GM12864 (cell line): ENCODE data around the gene CLMN.

Experiments
- DNase-seq: peaks from one replicate; pipeline ENCODE4 v3.0.0-alpha.2; 2011; ENCODE audit warnings: low read depth
- H3K4me3 ChIP-seq: 2 replicates; pipeline ENCODE4 v1.5.1; 2011; ENCODE audit warnings: mild to moderate bottlenecking, low read depth, low read length, control low read depth
- TF ChIP-seq, protein P1 (sequence below): IDR thresholded peaks from 2 replicates; pipeline ENCODE4 v1.5.1; 2011; ENCODE audit warnings: low read depth, mild to moderate bottlenecking, moderate library complexity, low read length, control low read depth, inconsistent platforms; ENCODE audit errors: missing control alignments

Gene CLMN

DNA sequence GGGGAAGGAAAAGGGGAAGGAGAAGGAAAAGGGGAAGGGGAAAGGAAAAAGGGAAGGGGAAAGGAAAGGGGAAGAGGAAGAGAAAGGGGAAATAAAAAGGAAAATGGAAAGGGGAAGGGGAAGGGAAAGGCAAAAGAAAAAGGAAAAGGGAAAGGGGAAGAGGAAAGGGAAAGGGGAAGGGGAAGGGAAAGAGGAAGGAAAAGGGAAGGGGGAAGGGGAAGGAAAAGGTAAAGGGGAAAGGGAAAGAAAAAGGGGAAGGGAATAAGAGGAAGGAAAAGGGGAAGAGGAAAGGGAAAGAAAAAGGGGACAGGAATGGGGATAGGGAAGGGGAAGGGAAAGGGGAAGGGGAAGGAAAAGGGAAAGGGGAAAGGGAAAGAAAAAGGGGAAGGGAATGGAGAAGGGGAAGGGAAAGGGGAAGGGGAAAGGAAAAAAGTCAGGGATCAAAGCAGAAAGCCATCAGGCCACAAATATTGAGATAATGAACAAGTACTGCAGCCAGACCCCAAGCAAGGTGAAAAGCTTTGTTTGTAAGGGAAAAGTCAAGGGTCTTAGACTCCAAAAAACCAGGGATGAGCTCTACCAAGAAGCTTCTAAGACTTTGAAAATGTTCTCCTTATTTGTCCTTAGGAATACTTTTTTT lies 182.4 kb downstream of the CLMN start:
- DNase-seq: no peak
- TF ChIP-seq, protein P1, sequence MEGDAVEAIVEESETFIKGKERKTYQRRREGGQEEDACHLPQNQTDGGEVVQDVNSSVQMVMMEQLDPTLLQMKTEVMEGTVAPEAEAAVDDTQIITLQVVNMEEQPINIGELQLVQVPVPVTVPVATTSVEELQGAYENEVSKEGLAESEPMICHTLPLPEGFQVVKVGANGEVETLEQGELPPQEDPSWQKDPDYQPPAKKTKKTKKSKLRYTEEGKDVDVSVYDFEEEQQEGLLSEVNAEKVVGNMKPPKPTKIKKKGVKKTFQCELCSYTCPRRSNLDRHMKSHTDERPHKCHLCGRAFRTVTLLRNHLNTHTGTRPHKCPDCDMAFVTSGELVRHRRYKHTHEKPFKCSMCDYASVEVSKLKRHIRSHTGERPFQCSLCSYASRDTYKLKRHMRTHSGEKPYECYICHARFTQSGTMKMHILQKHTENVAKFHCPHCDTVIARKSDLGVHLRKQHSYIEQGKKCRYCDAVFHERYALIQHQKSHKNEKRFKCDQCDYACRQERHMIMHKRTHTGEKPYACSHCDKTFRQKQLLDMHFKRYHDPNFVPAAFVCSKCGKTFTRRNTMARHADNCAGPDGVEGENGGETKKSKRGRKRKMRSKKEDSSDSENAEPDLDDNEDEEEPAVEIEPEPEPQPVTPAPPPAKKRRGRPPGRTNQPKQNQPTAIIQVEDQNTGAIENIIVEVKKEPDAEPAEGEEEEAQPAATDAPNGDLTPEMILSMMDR: no peak
- no peak overlapping the region for H3K4me3 ChIP-seq

DNA sequence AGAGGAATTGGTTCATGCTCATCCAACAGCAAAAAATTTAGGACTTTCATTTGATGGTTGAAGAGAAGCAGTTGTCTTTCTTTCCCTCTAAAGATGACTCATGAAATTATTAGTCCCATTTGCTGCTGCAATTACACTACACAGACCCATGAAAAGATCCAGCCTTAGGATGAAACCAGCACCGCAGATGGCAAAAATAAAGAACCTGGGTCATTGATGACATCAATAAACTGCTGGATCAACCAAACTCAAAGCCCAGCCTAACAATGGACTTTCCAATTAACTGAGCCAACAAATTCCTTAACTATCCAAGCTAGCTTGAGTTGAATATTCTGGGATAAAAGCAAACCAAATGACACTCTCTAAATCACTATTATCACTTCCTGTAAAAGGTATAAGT lies 183.1 kb downstream of the CLMN start:
- no peak overlapping the region for H3K4me3 ChIP-seq
- no peak for DNase-seq
- TF ChIP-seq, protein P1: no peak

DNA sequence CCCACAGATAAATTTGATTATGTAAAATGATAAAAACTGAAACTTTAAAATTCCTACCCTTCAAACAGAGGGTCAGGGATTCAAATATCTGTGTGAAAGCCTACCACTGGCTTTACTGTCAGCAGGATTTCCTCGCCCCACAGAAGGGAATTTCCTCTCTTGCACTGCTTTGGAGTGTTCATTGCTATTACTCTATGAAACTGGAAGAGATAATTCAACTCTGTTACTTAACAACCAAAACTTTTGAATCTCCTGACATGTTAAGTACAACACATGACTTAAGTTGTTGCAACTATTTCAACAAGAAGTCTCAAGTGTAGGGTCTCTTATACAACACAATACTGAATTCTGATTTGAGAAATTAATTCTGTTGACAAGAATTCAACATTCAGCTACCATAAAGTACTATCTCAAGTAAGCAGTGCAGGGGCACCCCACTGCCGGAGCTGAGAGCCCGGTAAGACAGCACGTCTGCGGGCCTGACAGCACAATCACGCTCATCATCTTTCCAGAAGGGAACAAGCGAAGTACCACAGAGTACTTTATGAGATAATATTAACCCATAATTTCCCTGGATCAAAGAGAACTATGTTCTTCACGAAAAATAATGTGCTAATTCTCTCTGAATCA lies 185.3 kb downstream of the CLMN start:
- DNase-seq: no peak
- H3K4me3 ChIP-seq: no peak overlapping the region
- TF ChIP-seq, protein P1: no peak

DNA sequence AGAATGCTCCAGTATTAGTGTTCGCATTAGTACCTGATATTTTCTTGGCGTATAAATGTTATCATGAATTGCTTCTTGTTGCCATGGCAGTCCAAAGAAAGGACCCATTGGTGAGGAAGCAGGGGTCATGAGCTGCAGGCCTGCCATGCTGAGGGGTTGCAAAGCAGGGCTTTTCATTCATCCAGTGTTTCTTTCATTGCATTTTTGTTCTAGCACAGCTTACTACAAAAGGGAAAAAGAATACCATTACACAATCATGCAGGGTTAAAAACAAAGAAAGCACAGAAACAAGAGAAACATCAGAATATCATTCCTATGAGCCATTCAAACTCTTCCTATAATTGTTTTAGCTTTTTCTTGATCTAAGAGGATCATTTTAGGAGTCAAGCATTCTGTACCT lies 186.4 kb downstream of the CLMN start:
- TF ChIP-seq, protein P1: no peak
- no peak overlapping the region for H3K4me3 ChIP-seq
- DNase-seq: no peak

DNA sequence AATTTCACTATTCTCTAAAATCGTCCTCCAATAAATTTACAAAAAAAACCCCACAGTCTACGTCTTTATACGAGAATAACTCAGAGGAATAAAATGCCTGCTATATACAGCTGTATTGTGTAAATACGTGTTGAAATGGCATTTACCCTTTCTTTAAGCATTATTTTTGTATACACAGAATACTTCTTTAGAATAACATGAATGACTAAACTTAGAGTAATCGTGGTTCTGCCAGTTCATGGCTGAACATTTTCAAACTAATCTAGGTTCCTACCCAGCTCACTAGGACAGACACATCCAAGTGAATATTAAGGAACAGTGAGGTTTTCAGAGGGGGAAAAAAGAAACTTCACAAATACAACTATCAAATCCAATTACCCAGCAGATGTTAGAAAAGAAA lies 186.9 kb downstream of the CLMN start:
- TF ChIP-seq, protein P1: no peak
- DNase-seq: no peak
- no peak overlapping the region for H3K4me3 ChIP-seq
